CD4-positive, alpha-beta T cell (primary cell): ENCODE measurements around the gene CDKN1A. TPM values are rescaled to one million over a fixed set of nuclear protein-coding genes. Genes with fewer than 3 reads are reported as not detected.
A peak's percentile ranks its signal among the peaks of the same experiment; 100 is the strongest.

ENCODE experiments used
- ATAC-seq: fragments of 200-7000 bp; cut with Tn5 transposase; one replicate; pipeline ENCODE4 v1.10.0; 2022; ENCODE audit warnings: mild to moderate bottlenecking; ENCODE audit not compliant: poor library complexity
- CTCF ChIA-PET: fragments of 350-600 bp; sonication (Branson Sonifier 250); formaldehyde crosslinking; loops from one replicate; lab custom pipeline; 2021; ENCODE audit warnings: antibody characterized with exemption, inconsistent platforms; lab: Charles Lee
- POLR2A ChIA-PET: fragments of 350-600 bp; sonication (Branson Sonifier 250); formaldehyde crosslinking; loops from one replicate; lab custom pipeline; 2021; ENCODE audit warnings: antibody characterized with exemption, inconsistent platforms; lab: Charles Lee
- DNase-seq, 14 experiments: peaks; one replicate each; pipeline ENCODE4 v3.0.0-alpha.2; 2013 to 2020; ENCODE audit warnings: mixed read lengths in 2 of 14
- H3K27ac ChIP-seq, 2 donors: one replicate each; pipeline versions ENCODE4 v1.5.1 to v1.7.0; 2013; ENCODE audit warnings: low read length in 2 of 2, low read depth in 1 of 2, mild to moderate bottlenecking in 1 of 2
- H3K27me3 ChIP-seq, 2 experiments: 1 replicate in 1 of 2; 2 replicates in 1 of 2; pipeline versions ENCODE4 v1.6.1 to v1.7.0; 2013; ENCODE audit warnings: low read length in 2 of 2, control low read depth in 1 of 2, mild to moderate bottlenecking in 1 of 2, moderate library complexity in 1 of 2; ENCODE audit not compliant: insufficient read depth in 2 of 2, control insufficient read depth in 1 of 2
- H3K36me3 ChIP-seq: one replicate; pipeline ENCODE4 v1.6.1; 2013; ENCODE audit warnings: low read length, control low read depth; ENCODE audit not compliant: insufficient read depth
- H3K4me1 ChIP-seq: one replicate; pipeline ENCODE4 v1.6.1; 2013; ENCODE audit warnings: low read length, control low read depth; ENCODE audit not compliant: insufficient read depth
- H3K4me3 ChIP-seq: one replicate; pipeline ENCODE4 v1.5.1; 2013; ENCODE audit warnings: mild to moderate bottlenecking, low read length, moderate library complexity
- H3K9me3 ChIP-seq, 2 experiments: 1 replicate in 1 of 2; 2 replicates in 1 of 2; pipeline versions ENCODE4 v1.6.1 to v1.7.0; 2013; ENCODE audit warnings: low read length in 2 of 2, mild to moderate bottlenecking in 2 of 2, control low read depth in 1 of 2, moderate library complexity in 1 of 2; ENCODE audit not compliant: control insufficient read depth in 1 of 2, insufficient read depth in 1 of 2
- H3K27ac Mint-ChIP-seq: one replicate; pipeline ENCODE4 v1.8.0; 2020; ENCODE audit warnings: mixed read lengths
- H3K27me3 Mint-ChIP-seq: one replicate; pipeline ENCODE4 v1.8.0; 2021; ENCODE audit warnings: mixed read lengths
- H3K36me3 Mint-ChIP-seq: one replicate; pipeline ENCODE4 v1.8.0; 2021; ENCODE audit warnings: low read depth, mixed read lengths
- H3K4me1 Mint-ChIP-seq: one replicate; pipeline ENCODE4 v1.8.0; 2021; ENCODE audit warnings: low read depth, mixed read lengths
- H3K4me3 Mint-ChIP-seq: one replicate; pipeline ENCODE4 v1.8.0; 2020; ENCODE audit warnings: mild to moderate bottlenecking, mixed read lengths
- H3K9me3 Mint-ChIP-seq: one replicate; pipeline ENCODE4 v1.8.0; 2020; ENCODE audit warnings: mixed read lengths
- CTCF ChIP-seq: fragments of 200-600 bp; IDR thresholded peaks from one replicate; pipeline ENCODE4 v1.8.0; 2022; ENCODE audit warnings: antibody characterized with exemption, mild to moderate bottlenecking
- intact Hi-C, 2 experiments: fragments of 100-400 bp; cut with DNase I in 1 of 2; cut with micrococcal nuclease in 1 of 2; formaldehyde crosslinking; loops; one replicate each; pipeline versions ENCODE4 v1.15.1 to v1.9.0; 2023 to 2025; cut with DNase I, micrococcal nuclease
- total RNA-seq, 174 experiments: library from RNA in 2 of 174; stranded (reverse) in 2 of 174; gene quantifications; one replicate each; pipeline ENCODE4 v1.2.3 and lab custom pipeline; 2021 to 2026

The CDKN1A gene
- total RNA-seq, 2 experiments from 2014 or later, result 98.3 to 98.6 TPM

- H3K4me1 ChIP-seq, result peaks cover 17% of the 10 kb centered on the region
- no peak overlapping the region for H3K27ac Mint-ChIP-seq
- no peak for TF ChIP-seq CTCF
- DNase-seq (peak in 6 of 14 experiments; percentile 9 to 73 (median 42)), ATAC-seq (peak; percentile 93)
- no peaks in the 10 kb centered on the region for H3K36me3 Mint-ChIP-seq
- H3K4me1 Mint-ChIP-seq, result peaks cover 6% of the 10 kb centered on the region
- POLR2A ChIA-PET, result no interaction called here
- peak overlapping the region; percentile 38 for H3K4me3 Mint-ChIP-seq
- H3K4me3 ChIP-seq, result peak overlapping the region; percentile 16
- CTCF ChIA-PET, result no interaction called here
- no peaks in the 10 kb centered on the region for H3K27me3 Mint-ChIP-seq
- intact Hi-C loops, result no loop called here
- no peaks in the 10 kb centered on the region for H3K27me3 ChIP-seq
- H3K9me3 Mint-ChIP-seq, result no peaks in the 10 kb centered on the region
- H3K9me3 ChIP-seq, result no peaks in the 10 kb centered on the region
- no peak overlapping the region for H3K27ac ChIP-seq
- H3K36me3 ChIP-seq, result no peaks in the 10 kb centered on the region
These were observed 56.9 kb downstream of the CDKN1A start for GRCh38 chr6:36735110-36736071.

Other genes with a start within 250 kb of the CDKN1A start
- under 1 TPM; 0.55 to 0.59 TPM for gene PXT1, start 235.9 kb upstream of the CDKN1A start, total RNA-seq
- 10 to 100 TPM; 38.4 to 39.5 TPM for gene KCTD20, start 235.7 kb upstream of the CDKN1A start, total RNA-seq
- gene STK38, start 131.2 kb upstream of the CDKN1A start, total RNA-seq, result 10 to 100 TPM; 47.0 to 48.4 TPM
- gene SRSF3, start 84.4 kb upstream of the CDKN1A start, total RNA-seq, result 100 to 1,000 TPM; 550 to 556 TPM
- under 1 TPM; 0.22 TPM for gene RAB44, start 19.1 kb downstream of the CDKN1A start, total RNA-seq
- gene CPNE5, start 160.7 kb downstream of the CDKN1A start, total RNA-seq, result under 1 TPM; 0.19 to 0.28 TPM
- gene PPIL1, start 196.1 kb downstream of the CDKN1A start, total RNA-seq, result 1 to 10 TPM; 1.8 to 2.2 TPM
- 10 to 100 TPM; 23.7 to 24.0 TPM for gene C6orf89, start 207.2 kb downstream of the CDKN1A start, total RNA-seq